ENCODE results near the gene EPGN. TPM values are rescaled to one million over a fixed set of nuclear protein-coding genes. Genes with fewer than 3 reads are reported as not detected.

EPGN gene
- total and polyA plus RNA-seq, 2 of the 8 experiments (the other 6 are each of a cell fraction or from before 2014, with no cell fraction given): not detected

- FAIRE-seq: no peak
Measured at GRCh38 chr4:74357965-74358364, 49.7 kb downstream of the EPGN start.

More at GRCh38 chr4:74357965-74358364, 49.7 kb downstream of the EPGN start:
- Histone ChIP-seq H2BK20ac (ENCODE audit: low read length) (no peak overlapping the region), H3K23me2 (ENCODE audit: low read depth, low read length) (no peaks in the 10 kb centered on the region), H2BK12ac (ENCODE audit: low read depth, low read length) (no peak overlapping the region), H3K9me3 (ENCODE audit: insufficient read depth in 2 of 2, low read depth in 1 of 2, low read length in 1 of 2) (no peaks in the 10 kb centered on the region), H3K4me2 (ENCODE audit: insufficient read depth in 1 of 2, low read depth in 2 of 2, low read length in 2 of 2) (no peak overlapping the region), H3K56ac (replicated peaks; ENCODE audit: insufficient read length, low read depth, low read length) (no peak overlapping the region), H3K36me3 (ENCODE audit: control insufficient read depth in 2 of 4, insufficient read depth in 4 of 4, low read length in 3 of 4) (no peaks in the 10 kb centered on the region), H2AK5ac (ENCODE audit: low read depth, low read length) (no peak overlapping the region), H4K5ac (ENCODE audit: insufficient read length, low read depth, low read length) (no peak overlapping the region), H3K9ac (replicated peaks in 1 of 4; ENCODE audit: extremely low read depth in 1 of 4, low read depth in 3 of 4, low read length in 3 of 4) (no peak overlapping the region), H2AFZ (ENCODE audit: low read length) (no peak overlapping the region), H3K23ac (ENCODE audit: insufficient read length) (no peak overlapping the region), H4K8ac (ENCODE audit: extremely low read depth, insufficient read depth, low read length) (no peak overlapping the region), H2BK120ac (replicated peaks; ENCODE audit: low read depth, low read length) (no peak overlapping the region), H2BK15ac (ENCODE audit: low read length) (no peak overlapping the region), H3K4ac (replicated peaks; ENCODE audit: insufficient read length, low read depth, low read length) (no peak overlapping the region), H3K79me2 (ENCODE audit: control insufficient read depth in 1 of 2, insufficient read depth in 2 of 2, low read length in 2 of 2) (no peaks in the 10 kb centered on the region), H3K18ac (ENCODE audit: extremely low read depth, low read length) (no peak overlapping the region), H2BK5ac (ENCODE audit: low read depth, low read length) (no peak overlapping the region), H4K91ac (replicated peaks; ENCODE audit: insufficient read length, low read length) (no peak overlapping the region), H3K4me1 (replicated peaks in 1 of 4; ENCODE audit: control insufficient read depth in 3 of 4, insufficient read depth in 4 of 4, low read length in 3 of 4) (no peaks in the 10 kb centered on the region), H3K27ac (ENCODE audit: low read depth, low read length) (no peak overlapping the region), H3K79me1 (ENCODE audit: low read depth, low read length) (no peaks in the 10 kb centered on the region), H3K4me3 (ENCODE audit: extremely low read depth in 1 of 4, insufficient read depth in 2 of 4, low read depth in 3 of 4, low read length in 4 of 4) (no peak overlapping the region), H3K27me3 (replicated peaks in 1 of 4; ENCODE audit: control insufficient read depth in 3 of 4, extremely low read depth in 1 of 4, insufficient read depth in 3 of 4, low read length in 3 of 4) (no peaks in the 10 kb centered on the region), H4K20me1 (replicated peaks in 1 of 2; ENCODE audit: control insufficient read depth in 1 of 2, insufficient read depth in 2 of 2, low read length in 2 of 2) (no peaks in the 10 kb centered on the region), H3K14ac (ENCODE audit: insufficient read length) (no peak overlapping the region)
- TF ChIP-seq SAP30 (IDR thresholded peaks at IDR 0.05; ENCODE audit: insufficient read depth, insufficient replicate concordance, low read length) (no peak), ATF2 (IDR thresholded peaks at IDR 0.05; ENCODE audit: low read length) (no peak), BRCA1 (IDR thresholded peaks at IDR 0.05; ENCODE audit: low read depth, low read length) (no peak), BCL11A (IDR thresholded peaks at IDR 0.05; ENCODE audit: low read depth in 2 of 2, low read length in 2 of 2) (no peak), CBX5 (IDR thresholded peaks at IDR 0.05; ENCODE audit: low read depth, low read length) (no peak), JUND (IDR thresholded peaks at IDR 0.05; ENCODE audit: low read length) (no peak), GABPA (IDR thresholded peaks at IDR 0.05; ENCODE audit: borderline replicate concordance, insufficient read depth, low read length) (no peak)
- CTCF ChIA-PET (ENCODE audit: partially characterized antibody): interaction anchor here (0.6 kb wide), 1 partner anchor 629 kb away, joined by 3 read pairs; no protein-coding TSS in a partner anchor
- 90% methylated on average over 1 of the region's 1 CpG; no CpG with 5 or more reads in 1 of the 2 experiments for WGBS, 2 experiments (ENCODE audit: extremely low coverage in 1 of 2, insufficient coverage in 1 of 2, insufficient read length in 1 of 2, insufficient replicate concordance in 2 of 2, low coverage in 1 of 2, low lambda C conversion rate in 2 of 2, missing lambda C conversion rate in 1 of 2)
- POLR2A ChIA-PET (ENCODE audit: partially characterized antibody): no interaction called here
- no peak for DNase-seq (ENCODE audit: low read depth in 1 of 2, low spot score in 2 of 2)

Measured in H1 (cell line).